COR-L47 (cell line): Measurements from ENCODE around the gene DEAF1.
"Not testable (repeated sequence)": the region's sequence is repeated elsewhere in the genome, so short reads cannot be mapped to it uniquely, and the experiment has no call there.

ENCODE experiments used
- DNase-seq: peaks from one replicate; lab custom pipeline; 2025; lab: John Stamatoyannopoulos, UW

Gene DEAF1

GRCh38 chr11:694563-695287 is at the start of gene DEAF1:
TSS of gene DEAF1 (minus strand) at chr11:695222. CDS start at chr11:695047, 175 bp downstream.
- peak; percentile 97 for DNase-seq

DNA sequence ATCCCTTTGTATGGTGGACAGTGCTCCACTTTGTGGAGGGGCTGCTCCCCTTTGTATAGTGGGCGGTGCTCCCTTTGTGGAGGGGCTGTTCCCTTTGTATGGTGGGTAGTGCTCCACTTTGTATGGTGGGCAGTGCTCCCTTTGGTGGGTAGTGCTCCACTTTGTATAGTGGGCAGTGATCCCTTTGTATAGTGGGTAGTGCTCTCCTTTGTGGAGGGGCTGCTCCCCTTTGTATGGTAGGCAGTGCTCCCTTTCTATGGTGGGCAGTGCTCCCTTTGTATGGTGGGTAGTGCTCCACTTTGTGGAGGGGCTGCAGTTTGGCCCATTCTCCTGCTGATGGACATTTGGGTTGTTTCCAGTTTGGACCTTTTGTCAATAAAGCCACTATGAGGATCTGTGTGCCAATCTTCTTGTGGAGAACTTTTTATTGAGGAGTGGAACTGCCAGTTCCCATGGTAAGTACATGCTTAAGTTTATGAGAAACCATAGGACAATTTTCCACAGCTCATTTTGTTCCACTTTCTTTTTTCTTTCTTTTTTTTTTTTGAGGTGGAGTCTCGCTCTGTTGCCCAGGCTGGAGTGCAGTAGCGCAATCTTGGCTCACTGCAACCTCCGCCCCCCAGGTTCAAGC is 47.7 kb upstream of the DEAF1 start:
- no peak for DNase-seq

DNA sequence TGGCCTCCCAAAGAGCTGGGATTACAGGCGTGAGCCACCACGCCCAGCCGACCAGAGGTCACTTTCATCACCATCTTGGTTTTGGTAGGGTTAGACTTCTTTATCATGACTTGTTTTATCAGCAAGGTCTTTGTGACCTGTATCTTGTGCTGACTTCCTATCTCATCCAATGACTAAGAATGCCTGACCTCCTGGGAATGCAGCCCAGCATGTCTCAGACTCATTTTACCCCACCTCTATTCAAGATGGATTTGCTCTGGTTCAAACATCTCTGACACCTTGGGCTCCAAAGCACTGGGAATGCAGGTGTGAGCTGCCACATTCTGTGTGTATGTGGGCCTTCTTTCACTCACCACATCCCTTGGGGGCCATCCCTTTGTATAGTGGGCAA is 47.1 kb upstream of the DEAF1 start:
- DNase-seq = no peak

DNA sequence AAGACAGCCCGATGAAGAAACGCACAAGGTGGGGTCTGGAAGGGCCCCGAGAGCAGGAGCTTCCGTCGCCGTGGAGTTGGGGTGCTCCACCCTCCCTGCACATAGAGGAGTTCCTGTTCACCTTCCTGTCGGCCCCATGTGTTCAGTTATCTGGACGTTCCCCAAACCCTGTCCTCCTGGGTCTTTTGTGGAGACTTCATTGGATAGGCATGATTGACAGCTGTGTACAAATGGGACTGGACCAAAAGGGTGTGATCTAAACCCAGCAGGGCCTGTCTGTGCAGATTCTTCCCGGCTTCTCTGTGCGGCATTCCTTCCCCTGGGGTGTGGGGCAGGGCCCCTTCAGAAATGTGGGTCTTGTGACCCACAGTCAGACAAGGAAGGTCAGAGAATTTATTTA is 42.9 kb upstream of the DEAF1 start:
- not testable (repeated sequence) for DNase-seq

- no peak for DNase-seq
These were observed 42.3 kb upstream of the DEAF1 start for GRCh38 chr11:737366-737765.

- not testable (repeated sequence) for DNase-seq
These were observed 39.5 kb upstream of the DEAF1 start for GRCh38 chr11:734541-734940.

GRCh38 chr11:733072-733471 is 38.0 kb upstream of the DEAF1 start:
- no peak for DNase-seq

DNA sequence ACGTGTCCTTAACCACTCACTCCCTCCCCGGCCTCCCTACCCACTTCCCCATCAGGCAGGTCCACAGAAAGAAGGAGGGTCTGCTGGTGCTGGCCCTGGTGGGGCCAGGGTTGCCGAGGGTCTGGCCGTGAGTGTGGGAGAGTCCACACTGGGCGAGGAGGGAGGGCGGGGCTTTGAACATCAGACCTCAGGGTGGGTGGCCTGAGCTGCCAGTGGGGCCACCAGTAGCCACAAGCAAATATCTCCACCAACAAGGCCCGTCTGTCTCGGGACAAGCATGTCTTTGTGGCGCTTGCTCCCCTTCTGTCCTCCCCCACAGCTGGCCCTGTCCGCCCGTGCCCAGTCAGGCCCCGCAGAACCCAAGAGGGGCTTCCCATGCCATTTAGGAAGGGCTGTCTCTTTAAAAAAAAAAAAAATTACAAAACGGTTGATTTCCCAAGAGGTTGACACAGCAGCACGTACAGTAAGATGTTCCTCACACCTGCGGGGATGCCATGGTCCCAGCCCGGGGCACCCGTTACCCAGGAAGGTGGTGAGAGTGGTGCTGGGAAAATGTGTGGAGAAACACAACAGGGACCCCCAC is 34.6 kb upstream of the DEAF1 start:
- no peak for DNase-seq

DNA sequence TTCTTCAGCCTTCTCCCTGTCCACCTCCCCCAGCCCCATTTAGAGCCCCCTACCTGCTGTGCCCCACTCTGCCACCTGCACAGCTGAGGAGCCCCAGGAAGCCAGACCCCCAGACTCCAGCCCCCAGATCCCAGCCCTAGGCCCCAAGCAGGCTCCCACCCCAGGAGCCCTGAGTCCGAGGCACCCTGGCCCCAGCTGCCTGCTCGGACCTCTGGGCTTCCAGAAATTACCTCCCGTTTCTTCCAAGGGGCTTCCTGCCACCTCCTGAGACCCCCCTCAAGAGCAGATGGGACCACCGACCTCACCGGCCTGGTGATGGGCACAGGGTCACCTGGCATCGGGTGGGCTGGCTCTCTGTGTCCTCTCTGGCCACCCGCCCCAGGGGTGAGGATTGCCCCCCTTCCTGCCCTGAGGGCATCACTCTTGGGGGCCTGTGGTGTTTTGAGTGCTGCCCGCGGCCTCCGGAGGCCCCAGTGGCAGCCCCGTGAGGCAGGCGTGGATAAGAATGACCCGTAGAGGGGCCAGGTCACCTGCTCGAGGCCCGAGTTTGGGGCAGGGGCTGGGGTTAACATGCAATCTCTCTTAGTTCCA is 34.0 kb upstream of the DEAF1 start:
- DNase-seq = no peak

- peak; percentile 75 for DNase-seq
These were observed 33.1 kb upstream of the DEAF1 start for GRCh38 chr11:727859-728748.

- DNase-seq = no peak
These were observed 32.3 kb upstream of the DEAF1 start for GRCh38 chr11:727281-727701.

DNA sequence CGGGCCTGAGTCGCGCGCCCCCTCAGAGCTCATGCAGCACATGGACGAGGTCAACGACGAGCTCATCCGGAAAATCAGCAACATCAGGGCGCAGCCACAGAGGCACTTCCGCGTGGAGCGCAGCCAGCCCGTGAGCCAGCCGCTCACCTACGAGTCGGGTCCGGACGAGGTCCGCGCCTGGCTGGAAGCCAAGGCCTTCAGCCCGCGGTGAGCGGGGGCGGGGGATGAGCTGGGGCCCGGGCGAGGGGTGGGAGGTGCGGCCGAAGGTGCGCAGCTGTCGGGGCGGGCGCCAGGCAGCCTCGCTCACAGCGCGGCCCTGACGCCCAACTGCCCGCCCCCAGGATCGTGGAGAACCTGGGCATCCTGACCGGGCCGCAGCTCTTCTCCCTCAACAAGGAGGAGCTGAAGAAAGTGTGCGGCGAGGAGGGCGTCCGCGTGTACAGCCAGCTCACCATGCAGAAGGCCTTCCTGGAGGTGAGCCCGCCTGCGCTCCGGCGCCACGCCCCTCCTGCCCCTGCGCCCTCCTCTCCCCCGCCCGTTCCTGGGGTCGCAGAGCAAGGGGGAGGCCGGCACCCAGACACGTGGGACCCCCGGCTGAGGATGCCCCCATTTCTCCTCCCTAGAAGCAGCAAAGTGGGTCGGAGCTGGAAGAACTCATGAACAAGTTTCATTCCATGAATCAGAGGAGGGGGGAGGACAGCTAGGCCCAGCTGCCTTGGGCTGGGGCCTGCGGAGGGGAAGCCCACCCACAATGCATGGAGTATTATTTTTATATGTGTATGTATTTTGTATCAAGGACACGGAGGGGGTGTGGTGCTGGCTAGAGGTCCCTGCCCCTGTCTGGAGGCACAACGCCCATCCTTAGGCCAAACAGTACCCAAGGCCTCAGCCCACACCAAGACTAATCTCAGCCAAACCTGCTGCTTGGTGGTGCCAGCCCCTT is 31.5 kb upstream of the DEAF1 start:
- DNase-seq = peak; percentile 79

DNA sequence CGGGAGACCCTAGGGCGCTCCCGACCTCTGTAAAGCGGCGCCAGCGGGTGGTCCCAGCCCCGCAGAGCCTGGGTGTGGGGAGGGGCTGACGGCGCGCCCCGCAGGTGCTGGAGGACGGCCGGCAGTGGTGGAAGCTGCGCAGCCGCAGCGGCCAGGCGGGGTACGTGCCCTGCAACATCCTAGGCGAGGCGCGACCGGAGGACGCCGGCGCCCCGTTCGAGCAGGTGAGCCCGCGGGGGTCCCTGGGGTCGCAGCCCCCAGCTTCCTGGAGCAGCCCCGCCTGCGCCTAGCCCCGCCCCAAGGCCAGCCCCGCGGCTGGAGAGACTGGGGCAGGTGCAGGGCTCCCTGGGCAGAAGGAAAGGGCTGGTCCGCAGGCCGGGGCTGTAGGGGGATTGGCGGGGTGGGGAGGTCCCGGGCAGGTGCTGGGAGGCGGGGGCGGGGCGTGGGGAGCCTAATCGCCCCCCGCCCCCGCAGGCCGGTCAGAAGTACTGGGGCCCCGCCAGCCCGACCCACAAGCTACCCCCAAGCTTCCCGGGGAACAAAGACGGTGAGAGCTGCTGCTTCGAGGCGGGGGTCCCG is 30.7 kb upstream of the DEAF1 start:
- peak; percentile 55 for DNase-seq

GRCh38 chr11:724778-725386 is 29.9 kb upstream of the DEAF1 start:
- DNase-seq = no peak

DNA sequence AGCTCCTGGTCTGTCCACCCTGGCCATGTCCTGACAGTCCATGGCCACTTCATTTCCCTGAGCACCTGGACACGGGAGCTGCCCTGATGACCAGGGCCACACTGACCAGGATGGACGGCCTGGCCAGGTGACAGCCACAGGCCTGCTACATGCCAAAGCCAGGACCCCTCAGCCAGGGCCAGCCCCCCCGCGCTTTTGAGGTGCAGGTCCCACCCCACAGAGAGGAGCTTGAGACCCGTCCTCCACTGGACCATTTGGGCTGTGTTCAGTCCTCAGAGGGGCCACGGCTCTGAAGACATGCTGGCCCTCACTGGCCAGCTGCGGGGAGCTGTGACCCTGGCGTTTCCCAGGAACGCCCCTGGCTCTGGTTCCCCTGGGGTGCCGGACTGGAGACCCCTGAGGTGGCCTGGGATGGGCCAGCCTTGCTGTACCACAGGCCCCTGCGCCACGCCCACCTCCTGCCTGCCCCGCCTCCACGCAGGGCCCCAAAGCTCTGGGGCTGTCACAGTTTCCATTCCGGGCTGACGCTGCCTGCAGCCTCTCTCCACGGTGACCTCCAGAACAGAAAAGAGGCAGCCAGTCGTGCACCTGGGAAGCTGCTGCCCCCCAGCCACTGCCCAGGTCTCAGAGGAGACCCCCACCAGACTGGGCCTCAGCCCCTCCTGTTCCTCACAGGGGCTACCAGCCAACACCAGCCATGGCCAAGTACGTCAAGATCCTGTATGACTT is 29.2 kb upstream of the DEAF1 start:
- DNase-seq = no peak

- DNase-seq = peak; percentile 31
These were observed 28.3 kb upstream of the DEAF1 start for GRCh38 chr11:723120-723883.

- no peak for DNase-seq
These were observed 27.4 kb upstream of the DEAF1 start for GRCh38 chr11:722346-722811.

GRCh38 chr11:721741-722345 is 26.8 kb upstream of the DEAF1 start:
- peak; percentile 50 for DNase-seq
